ENCODE measurements around the gene RCOR1. TPM values are rescaled to one million over a fixed set of nuclear protein-coding genes. Genes with fewer than 3 reads are reported as not detected.

The RCOR1 gene
- total and polyA plus RNA-seq, 2 of the 8 experiments (the other 6 are each of a cell fraction or from before 2014, with no cell fraction given): 12.3 to 26.3 TPM

- Histone ChIP-seq H3K27me3 (replicated peaks in 1 of 4; ENCODE audit: control insufficient read depth in 3 of 4, extremely low read depth in 1 of 4, insufficient read depth in 3 of 4, low read length in 3 of 4) (no peaks in the 10 kb centered on the region), H2BK12ac (ENCODE audit: low read depth, low read length) (no peak overlapping the region), H3K56ac (replicated peaks; ENCODE audit: insufficient read length, low read depth, low read length) (no peak overlapping the region), H3K23ac (ENCODE audit: insufficient read length) (no peak overlapping the region), H3K14ac (ENCODE audit: insufficient read length) (no peak overlapping the region), H3K18ac (ENCODE audit: extremely low read depth, low read length) (no peak overlapping the region), H3K79me1 (ENCODE audit: low read depth, low read length) (no peaks in the 10 kb centered on the region), H2AK5ac (ENCODE audit: low read depth, low read length) (no peak overlapping the region), H3K23me2 (ENCODE audit: low read depth, low read length) (no peaks in the 10 kb centered on the region), H3K36me3 (ENCODE audit: control insufficient read depth in 2 of 4, insufficient read depth in 4 of 4, low read length in 3 of 4) (peaks cover 0 to 30% (median 14%) of the 10 kb centered on the region in 4 experiments; a peak in 6 of 8 replicates), H2AFZ (ENCODE audit: low read length) (no peak overlapping the region), H2BK5ac (ENCODE audit: low read depth, low read length) (no peak overlapping the region), H2BK15ac (ENCODE audit: low read length) (no peak overlapping the region), H3K9me3 (ENCODE audit: insufficient read depth in 2 of 2, low read depth in 1 of 2, low read length in 1 of 2) (no peaks in the 10 kb centered on the region), H3K9ac (replicated peaks in 1 of 4; ENCODE audit: extremely low read depth in 1 of 4, low read depth in 3 of 4, low read length in 3 of 4) (no peak overlapping the region), H3K4ac (replicated peaks; ENCODE audit: insufficient read length, low read depth, low read length) (no peak overlapping the region), H2BK120ac (replicated peaks; ENCODE audit: low read depth, low read length) (no peak overlapping the region), H3K79me2 (ENCODE audit: control insufficient read depth in 1 of 2, insufficient read depth in 2 of 2, low read length in 2 of 2) (no peaks in the 10 kb centered on the region), H4K5ac (ENCODE audit: insufficient read length, low read depth, low read length) (no peak overlapping the region), H3K4me1 (replicated peaks in 1 of 4; ENCODE audit: control insufficient read depth in 3 of 4, insufficient read depth in 4 of 4, low read length in 3 of 4) (no peaks in the 10 kb centered on the region), H4K8ac (ENCODE audit: extremely low read depth, insufficient read depth, low read length) (no peak overlapping the region), H3K27ac (ENCODE audit: low read depth, low read length) (no peak overlapping the region), H4K20me1 (replicated peaks in 1 of 2; ENCODE audit: control insufficient read depth in 1 of 2, insufficient read depth in 2 of 2, low read length in 2 of 2) (peaks cover 0 to 2% of the 10 kb centered on the region in 2 experiments), H3K4me3 (ENCODE audit: extremely low read depth in 1 of 4, insufficient read depth in 2 of 4, low read depth in 3 of 4, low read length in 4 of 4) (no peak overlapping the region), H2BK20ac (ENCODE audit: low read length) (no peak overlapping the region), H4K91ac (replicated peaks; ENCODE audit: insufficient read length, low read length) (no peak overlapping the region), H3K4me2 (ENCODE audit: insufficient read depth in 1 of 2, low read depth in 2 of 2, low read length in 2 of 2) (no peak overlapping the region)
- CTCF ChIA-PET (ENCODE audit: partially characterized antibody): interaction anchor here (0.8 to 2.6 kb wide), 4 partner anchors 13 to 20 kb away, joined by 4 to 5 read pairs (median 5); no protein-coding TSS in a partner anchor
- WGBS, 2 experiments (ENCODE audit: extremely low coverage in 1 of 2, insufficient coverage in 1 of 2, insufficient read length in 1 of 2, insufficient replicate concordance in 2 of 2, low coverage in 1 of 2, low lambda C conversion rate in 2 of 2, missing lambda C conversion rate in 1 of 2): 96% methylated on average over 3 of the region's 3 CpGs; no CpG with 5 or more reads in 1 of the 2 experiments
- POLR2A ChIA-PET (ENCODE audit: partially characterized antibody): interaction anchor here (0.6 kb wide), 1 partner anchor 56 kb away, joined by 5 read pairs; no protein-coding TSS in a partner anchor
- FAIRE-seq (no peak), DNase-seq (ENCODE audit: low read depth in 1 of 2, low spot score in 2 of 2) (peak in 1 of 2 experiments; percentile 32)
- TF ChIP-seq ZNF274 (IDR thresholded peaks at IDR 0.05; ENCODE audit: borderline replicate concordance, extremely low read depth, low read length) (no peak), RXRA (IDR thresholded peaks at IDR 0.05; ENCODE audit: insufficient read depth, low read depth, low read length) (no peak), FOSL1 (IDR thresholded peaks at IDR 0.05; ENCODE audit: insufficient read depth, low read depth, low read length) (no peak)
These were observed 119.5 kb downstream of the RCOR1 start for GRCh38 chr14:102711946-102712345.
